BJ (cell line): ENCODE measurements around the gene ABCC3. TPM values are rescaled to one million over a fixed set of nuclear protein-coding genes. Genes with fewer than 3 reads are reported as not detected.
"Not testable (repeated sequence)": the region's sequence is repeated elsewhere in the genome, so short reads cannot be mapped to it uniquely, and the experiment has no call there.

Experiments used
- CTCF ChIA-PET: fragments of 350-600 bp; formaldehyde crosslinking; extraction: SDS; loops from one replicate; lab custom pipeline; 2021; ENCODE audit warnings: antibody characterized with exemption, inconsistent platforms; lab: Yijun Ruan, JAX
- POLR2A ChIA-PET: fragments of 300-600 bp; sonication (Branson Sonifier 250); formaldehyde crosslinking; extraction: SDS; loops from one replicate; lab custom pipeline; 2021; ENCODE audit warnings: antibody characterized with exemption; lab: Charles Lee
- DNase-seq: peaks from one replicate; pipeline ENCODE4 v3.0.0-alpha.2; 2011; ENCODE audit warnings: low read depth
- H3K27me3 ChIP-seq: 2 replicates; pipeline ENCODE4 v1.6.0; 2011; ENCODE audit warnings: low read length; ENCODE audit not compliant: control insufficient read depth, insufficient read depth
- H3K36me3 ChIP-seq: 2 replicates; pipeline ENCODE4 v1.5.1; 2011; ENCODE audit warnings: low read length; ENCODE audit not compliant: control insufficient read depth, insufficient read depth
- H3K4me3 ChIP-seq: 2 replicates; pipeline ENCODE4 v1.5.1; 2011; ENCODE audit warnings: low read depth, mild to moderate bottlenecking, control low read depth, low read length
- CTCF ChIP-seq: IDR thresholded peaks from 2 replicates; pipeline ENCODE4 v1.5.1; 2011; ENCODE audit warnings: low read depth, mild to moderate bottlenecking, control low read depth, inconsistent platforms, low read length, moderate library complexity; ENCODE audit not compliant: insufficient read depth
- polyA plus RNA-seq: library from polyadenylated mRNA; depleted of rRNA; stranded (reverse); fragments of >200 nt; gene quantifications from 2 replicates; pipeline ENCODE4 v1.2.3, GENCODE V29; 2011

Gene ABCC3
- polyA plus RNA-seq, 1 experiment: 56.4 TPM

- no peaks in the 10 kb centered on the region for H3K27me3 ChIP-seq
- ChIA-PET POLR2A (no interaction called here), CTCF (interaction anchor here (0.9 to 1.9 kb wide), 3 partner anchors 17 to 126 kb away, joined by 4 to 6 read pairs (median 5); no protein-coding TSS in a partner anchor)
- DNase-seq: no peak
- no peak for TF ChIP-seq CTCF
- no peak overlapping the region for H3K4me3 ChIP-seq
- peaks cover 22% of the 10 kb centered on the region for H3K36me3 ChIP-seq
Measured at GRCh38 chr17:50676065-50676975, 41.6 kb downstream of the ABCC3 start.

DNA sequence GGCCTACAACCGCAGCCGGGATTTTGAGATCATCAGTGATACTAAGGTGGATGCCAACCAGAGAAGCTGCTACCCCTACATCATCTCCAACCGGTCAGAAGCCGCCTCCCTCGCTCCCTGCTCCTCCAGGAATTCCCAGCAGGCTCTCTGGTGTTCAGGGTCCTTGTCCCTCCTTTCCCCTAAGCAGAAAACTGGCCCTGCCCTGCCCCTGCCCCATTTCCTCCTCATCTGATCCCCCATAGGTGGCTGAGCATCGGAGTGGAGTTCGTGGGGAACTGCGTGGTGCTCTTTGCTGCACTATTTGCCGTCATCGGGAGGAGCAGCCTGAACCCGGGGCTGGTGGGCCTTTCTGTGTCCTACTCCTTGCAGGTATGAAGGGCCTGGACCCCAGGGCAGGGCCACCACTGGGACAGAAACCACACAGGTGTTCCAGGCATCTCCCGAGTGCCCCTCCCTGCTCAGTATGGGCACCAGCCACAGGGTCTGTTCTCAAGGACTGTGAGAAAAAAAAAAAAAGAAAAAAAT is 43.2 kb downstream of the ABCC3 start:
- Histone ChIP-seq H3K27me3 (no peaks in the 10 kb centered on the region), H3K4me3 (no peak overlapping the region), H3K36me3 (peaks cover 22% of the 10 kb centered on the region)
- CTCF ChIA-PET: no interaction called here
- TF ChIP-seq CTCF: no peak
- DNase-seq: no peak
- POLR2A ChIA-PET: no interaction called here

- CTCF ChIA-PET: interaction anchor here (0.6 to 2.3 kb wide), 6 partner anchors 15 to 1385 kb away, joined by 3 to 17 read pairs (median 4); partner anchors contain the start of gene ABCC3
- no peak for TF ChIP-seq CTCF
- POLR2A ChIA-PET: no interaction called here
Measured at GRCh38 chr17:50679008-50679544, 44.4 kb downstream of the ABCC3 start.

GRCh38 chr17:50680126-50680525 is 45.4 kb downstream of the ABCC3 start:
- Histone ChIP-seq H3K36me3 (peaks cover 21% of the 10 kb centered on the region), H3K4me3 (no peak overlapping the region), H3K27me3 (no peaks in the 10 kb centered on the region)
- DNase-seq: no peak
- no peak for TF ChIP-seq CTCF
- CTCF ChIA-PET: interaction anchor here (0.9 to 2.3 kb wide), 9 partner anchors 10 to 134 kb away, joined by 3 to 17 read pairs (median 5); partner anchors contain the start of genes ABCC3 and CACNA1G
- POLR2A ChIA-PET: no interaction called here

More at GRCh38 chr17:50679008-50679544, 44.4 kb downstream of the ABCC3 start:
- H3K27me3 ChIP-seq: no peaks in the 10 kb centered on the region
- peaks cover 19% of the 10 kb centered on the region for H3K36me3 ChIP-seq
- no peak overlapping the region for H3K4me3 ChIP-seq
- no peak for DNase-seq

DNA sequence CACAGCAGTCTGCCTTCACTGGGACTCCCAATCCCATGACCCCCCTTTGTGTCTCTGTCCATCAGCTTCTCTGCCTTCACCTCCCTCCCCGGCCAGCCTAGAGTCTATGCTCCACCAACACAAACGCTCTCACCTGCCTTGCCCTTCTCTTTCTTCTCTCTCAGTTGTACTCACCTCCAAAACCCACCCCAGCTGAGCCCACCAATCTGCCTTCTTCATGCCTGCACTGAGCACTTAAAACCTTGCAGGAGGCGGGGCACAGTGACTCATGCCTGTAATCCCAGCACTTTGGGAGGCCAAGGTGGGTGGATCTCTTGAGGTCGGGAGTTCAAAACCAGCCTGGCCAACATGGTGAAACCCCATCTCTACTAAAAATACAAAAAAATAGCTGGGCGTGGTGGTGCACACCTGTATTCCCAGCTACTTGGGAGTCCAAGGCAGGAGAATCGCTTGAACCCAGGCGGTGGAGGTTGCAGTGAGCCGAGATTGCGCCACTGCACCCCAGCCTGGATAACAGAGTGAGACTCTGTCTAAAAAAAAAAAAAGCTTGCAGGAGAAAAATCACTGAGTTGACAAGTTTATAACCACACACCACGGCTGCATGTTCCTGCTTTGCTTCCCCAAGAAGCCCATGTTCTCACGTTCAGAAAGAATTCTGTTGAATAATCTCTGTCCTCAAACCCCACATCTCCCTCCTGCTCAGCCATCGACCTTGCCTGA is 46.0 kb downstream of the ABCC3 start:
- H3K27me3 ChIP-seq, DNase-seq, H3K4me3 ChIP-seq, POLR2A ChIA-PET: not testable (repeated sequence)
- CTCF ChIA-PET: interaction anchor here (0.6 to 2.9 kb wide), 15 partner anchors 10 to 187 kb away, joined by 3 to 17 read pairs (median 4); partner anchors contain the start of genes ABCC3 and CACNA1G
- H3K36me3 ChIP-seq: peaks cover 18% of the 10 kb centered on the region
